GM13977 (cell line): ENCODE results near the gene ASB13.
"Not testable (repeated sequence)": the region's sequence is repeated elsewhere in the genome, so short reads cannot be mapped to it uniquely, and the experiment has no call there.

Experiments
- DNase-seq: peaks from one replicate; pipeline ENCODE4 v3.0.0; 2012; ENCODE audit warnings: low spot score
- CTCF ChIP-seq: IDR thresholded peaks from 2 replicates; pipeline ENCODE4 v1.5.1; 2012; ENCODE audit warnings: mild to moderate bottlenecking, control low read depth; ENCODE audit not compliant: insufficient read depth; ENCODE audit errors: extremely low read depth, missing control alignments
- in situ Hi-C: fragments of 300-500 bp; cut with MboI; formaldehyde crosslinking; loops from one replicate; pipeline ENCODE4 v1.12.0; 2022; ENCODE audit warnings: low sequenced_read_pairs, low pct_unique_long_range_greater_than_20kb, mixed read lengths, inconsistent platforms; ENCODE audit not compliant: unreplicated experiment

ASB13 gene

GRCh38 chr10:5594271-5595049 lies 71.9 kb downstream of the ASB13 start:
- no peak for TF ChIP-seq CTCF
- DNase-seq: no peak
- in situ Hi-C loops: no loop called here

GRCh38 chr10:5593347-5593746 lies 73.0 kb downstream of the ASB13 start:
- in situ Hi-C loops, DNase-seq: not testable (repeated sequence)

GRCh38 chr10:5592070-5592469 lies 74.3 kb downstream of the ASB13 start:
- in situ Hi-C loops: no loop called here
- no peak for TF ChIP-seq CTCF

GRCh38 chr10:5591336-5591824 lies 75.0 kb downstream of the ASB13 start:
- TF ChIP-seq CTCF: no peak
- no peak for DNase-seq
- in situ Hi-C loops: no loop called here

More at GRCh38 chr10:5592070-5592469, 74.3 kb downstream of the ASB13 start:
- DNase-seq: no peak

- DNase-seq: no peak
- TF ChIP-seq CTCF: no peak
- in situ Hi-C loops: no loop called here
Observed at GRCh38 chr10:5590816-5591215, 75.6 kb downstream of the ASB13 start.

GRCh38 chr10:5589661-5590511 lies 76.5 kb downstream of the ASB13 start:
- DNase-seq: no peak
- in situ Hi-C loops: no loop called here
- TF ChIP-seq CTCF: no peak
